AML-193 (cell line): Measurements from ENCODE around the gene PCDH15.

Experiments used
- DNase-seq, 2 experiments: peaks; one replicate each; lab custom pipeline; 2025; lab: John Stamatoyannopoulos, UW

Gene PCDH15

DNA sequence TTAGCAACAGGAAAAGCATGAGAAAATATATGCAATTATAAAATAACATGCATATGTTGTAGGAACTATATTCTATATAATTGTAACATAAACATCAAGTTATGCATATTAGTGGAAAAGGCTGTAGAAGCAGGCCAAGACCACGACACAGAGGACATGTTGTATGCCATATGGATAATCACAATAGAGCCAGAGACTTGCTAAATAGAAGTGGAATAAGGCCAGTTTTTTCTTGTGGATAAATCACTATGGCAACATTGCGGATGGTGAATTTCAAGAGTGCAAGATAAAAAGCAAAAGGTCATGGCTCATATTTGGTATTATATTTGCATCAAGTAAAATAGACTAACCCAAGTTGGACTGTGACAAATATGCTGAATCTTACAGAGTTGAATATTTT lies 93.0 kb downstream of the PCDH15 start:
- no peak for DNase-seq

DNA sequence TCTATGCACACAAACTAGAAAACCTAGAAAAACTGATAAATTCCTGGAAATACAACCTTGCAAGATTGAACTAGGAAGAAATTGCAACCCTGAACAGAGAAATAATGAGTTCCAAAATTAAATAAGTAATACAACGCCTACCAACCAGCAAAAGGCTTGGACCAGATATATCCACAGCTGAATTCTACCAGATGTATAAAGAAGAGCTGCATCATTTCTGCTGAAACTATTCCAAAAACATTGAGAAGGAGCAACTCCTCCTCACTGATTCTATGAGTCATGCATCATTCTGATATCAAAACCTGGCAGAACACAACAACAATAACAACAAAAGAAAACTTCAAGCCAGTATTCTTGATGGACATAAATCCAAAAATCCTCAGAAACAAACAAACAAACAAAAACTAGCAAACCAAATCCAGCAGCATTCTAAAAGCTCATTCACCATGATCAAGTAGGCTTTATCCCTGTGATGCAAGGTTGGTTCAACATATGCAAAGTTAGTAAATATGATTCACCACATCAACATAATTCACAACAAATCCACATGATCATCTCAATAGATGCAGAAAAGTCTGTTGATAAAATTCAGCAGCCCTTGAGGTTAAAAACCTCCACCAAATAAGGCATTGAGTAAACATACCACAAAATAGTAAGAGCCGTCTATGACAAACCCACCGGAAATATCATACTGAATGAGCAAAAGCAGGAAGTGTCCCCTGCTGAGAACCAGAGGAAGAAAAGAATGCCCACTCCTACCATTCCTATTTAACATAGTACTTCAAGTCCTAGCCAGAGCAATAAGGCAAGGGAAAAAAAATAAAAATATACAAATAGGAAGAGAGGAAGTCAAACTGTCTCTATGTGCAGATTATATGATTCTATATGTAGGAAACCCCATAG lies 98.2 kb downstream of the PCDH15 start:
- DNase-seq, result no peak

DNA sequence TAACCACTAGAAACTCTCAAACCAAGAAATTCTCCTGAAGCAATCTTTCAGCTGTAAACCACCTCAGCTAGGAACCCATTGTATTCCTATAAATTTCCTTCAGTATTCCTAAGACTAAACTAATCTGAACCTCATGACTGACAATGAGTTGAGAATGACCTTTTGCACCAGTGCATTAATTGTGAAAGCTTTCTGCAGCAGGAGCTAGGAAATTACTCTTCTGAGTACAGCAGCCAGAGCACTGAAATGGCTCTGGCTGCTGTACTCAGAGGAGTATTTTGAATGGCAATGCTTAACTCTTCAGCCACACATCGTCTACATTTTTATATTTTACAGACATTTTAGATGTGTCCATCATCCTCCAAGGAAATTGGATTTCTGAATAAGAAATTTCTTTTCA lies 109.7 kb downstream of the PCDH15 start:
- no peak for DNase-seq

GRCh38 chr10:54682554-54682953 lies 118.5 kb downstream of the PCDH15 start:
- no peak for DNase-seq

DNA sequence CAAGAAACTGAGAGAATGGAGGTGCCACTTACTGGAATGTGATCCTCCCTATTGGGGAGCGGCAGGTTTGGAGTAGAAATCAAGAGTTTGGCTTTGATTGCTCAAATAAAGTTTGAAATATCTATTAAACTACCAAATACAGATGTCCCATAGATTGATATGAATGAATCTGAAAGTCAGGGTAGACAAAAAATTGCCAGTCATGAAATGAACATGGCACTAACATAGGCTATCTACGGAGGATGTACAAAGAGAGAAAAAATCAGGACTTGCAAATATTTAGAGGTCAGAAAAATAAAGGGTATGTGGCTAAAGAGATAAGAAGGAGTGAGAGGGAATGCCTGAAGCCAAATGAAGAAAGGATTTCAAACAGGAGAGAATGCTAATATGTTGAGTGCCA lies 119.9 kb downstream of the PCDH15 start:
- DNase-seq, result no peak

GRCh38 chr10:54667136-54667535 lies 133.9 kb downstream of the PCDH15 start:
- DNase-seq, result no peak

GRCh38 chr10:54666192-54666591 lies 134.8 kb downstream of the PCDH15 start:
- DNase-seq, result no peak

GRCh38 chr10:54665095-54665494 lies 135.9 kb downstream of the PCDH15 start:
- no peak for DNase-seq

DNA sequence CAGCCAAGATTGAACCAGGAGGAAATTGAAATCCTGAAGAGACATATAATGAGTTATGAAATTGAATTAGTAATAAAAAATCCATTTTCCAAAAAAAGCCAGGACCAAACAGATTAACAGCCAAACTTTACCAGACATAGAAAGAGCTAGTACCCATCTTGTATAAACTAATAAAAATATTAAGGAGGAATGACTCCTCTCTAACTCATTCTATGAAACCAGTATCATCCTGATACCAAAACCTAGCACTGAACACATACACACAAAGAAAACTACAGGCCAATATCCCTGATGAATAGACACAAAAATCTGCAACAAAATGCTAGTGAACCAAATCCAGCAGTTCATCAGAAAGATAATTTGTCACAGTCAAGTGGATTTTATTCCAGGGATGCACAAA lies 140.6 kb downstream of the PCDH15 start:
- no peak for DNase-seq

DNA sequence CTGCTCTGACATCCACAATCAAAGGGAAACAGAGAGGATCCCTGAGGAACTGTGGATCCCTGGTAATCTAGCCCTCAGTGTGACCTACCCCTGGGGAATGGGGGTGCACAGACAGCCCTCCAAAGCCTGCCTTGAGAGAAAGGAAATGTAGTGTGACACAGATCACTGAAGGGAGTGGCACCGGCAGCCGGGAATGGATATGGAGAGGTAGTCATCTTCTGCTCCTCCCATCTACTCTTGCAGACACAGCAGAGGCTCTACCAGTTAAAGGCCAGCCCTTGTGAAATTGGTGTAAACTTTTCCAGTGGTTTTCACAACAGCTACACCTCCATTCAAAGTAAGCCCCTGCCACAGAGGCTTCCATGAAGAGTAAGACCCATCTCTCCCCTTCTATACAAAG lies 144.4 kb downstream of the PCDH15 start:
- DNase-seq, result no peak

DNA sequence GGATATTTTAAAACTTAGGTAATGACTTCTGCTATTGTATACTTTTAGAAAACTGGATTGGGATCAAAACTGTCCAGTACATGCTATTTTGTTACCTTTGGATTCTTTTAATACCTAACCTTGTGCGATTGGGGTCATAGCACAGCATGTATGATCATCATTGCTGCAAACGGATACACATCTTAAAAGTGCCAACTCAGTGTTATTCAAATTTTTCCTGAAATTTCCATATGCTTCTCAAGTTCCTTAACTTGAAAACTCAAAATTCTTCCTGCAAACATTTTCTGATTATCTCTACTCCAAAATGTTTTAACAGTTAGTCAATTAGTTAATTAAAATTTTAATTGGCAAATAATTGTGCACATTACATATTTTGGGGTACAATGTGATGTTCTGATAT lies 147.5 kb downstream of the PCDH15 start:
- DNase-seq, result no peak

DNA sequence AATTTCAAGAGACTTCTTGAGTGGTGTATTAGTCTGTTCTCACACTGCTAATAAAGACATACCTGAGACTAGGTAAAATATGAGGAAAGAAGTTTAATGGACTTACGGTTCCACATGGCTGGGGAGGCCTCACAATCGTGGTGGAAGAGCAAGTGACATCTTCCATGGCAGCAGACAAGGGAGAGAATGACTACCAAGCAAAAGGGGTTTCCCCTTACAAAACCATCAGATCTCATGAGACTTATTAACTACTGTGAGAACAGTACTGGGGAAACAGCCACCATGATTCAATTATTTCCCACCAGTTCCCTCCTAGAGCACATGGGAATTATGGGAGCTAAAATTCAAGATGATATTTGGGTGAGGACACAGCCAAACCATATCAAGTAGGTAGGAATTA lies 150.5 kb downstream of the PCDH15 start:
- DNase-seq, result no peak

GRCh38 chr10:54622017-54622416 lies 179.0 kb downstream of the PCDH15 start:
- no peak for DNase-seq

- no peak for DNase-seq
Observed at GRCh38 chr10:54620352-54620751, 180.7 kb downstream of the PCDH15 start.

- no peak for DNase-seq
Observed at GRCh38 chr10:54614072-54614471, 187.0 kb downstream of the PCDH15 start.

GRCh38 chr10:54613162-54613561 lies 187.9 kb downstream of the PCDH15 start:
- DNase-seq, result no peak

DNA sequence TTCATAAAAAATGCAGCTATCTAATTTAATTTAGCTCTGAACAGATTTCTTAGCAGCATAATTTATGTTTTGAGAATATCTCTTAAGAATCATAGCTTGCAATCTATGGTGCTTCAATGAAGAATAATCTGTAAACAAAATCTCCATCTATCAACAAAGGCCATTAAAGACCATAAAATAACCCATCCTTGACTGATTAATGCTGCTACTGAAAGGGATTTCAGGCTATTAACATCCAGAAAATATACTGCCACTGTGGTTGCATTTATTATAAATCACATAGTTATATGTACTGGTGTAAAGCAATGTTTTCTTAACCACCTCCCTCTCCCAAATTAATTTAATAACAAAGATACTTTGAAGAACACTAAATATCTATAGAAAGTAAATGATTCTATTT lies 191.6 kb downstream of the PCDH15 start:
- no peak for DNase-seq

DNA sequence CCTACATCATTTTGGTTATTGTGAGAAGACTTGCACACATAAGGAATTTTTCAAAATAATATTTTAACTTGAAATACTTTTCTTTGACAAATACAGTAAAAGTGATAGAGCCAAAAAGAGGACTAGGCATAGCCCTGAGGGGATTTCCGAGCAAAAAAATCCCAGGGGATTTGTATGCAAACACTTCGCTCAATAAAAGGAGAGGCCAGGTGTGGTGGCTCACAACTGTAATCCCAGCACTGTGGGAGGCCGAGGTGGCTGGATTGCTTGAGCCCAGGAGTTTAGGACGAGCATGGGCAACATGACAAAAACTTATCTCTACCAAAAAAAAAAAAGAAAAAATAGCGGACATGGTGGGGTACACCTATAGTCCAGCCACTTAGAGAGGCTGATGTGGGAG lies 193.0 kb downstream of the PCDH15 start:
- no peak for DNase-seq

- DNase-seq, result no peak
Observed at GRCh38 chr10:54594289-54594688, 206.7 kb downstream of the PCDH15 start.

- DNase-seq, result no peak
Observed at GRCh38 chr10:54587971-54588370, 213.1 kb downstream of the PCDH15 start.

DNA sequence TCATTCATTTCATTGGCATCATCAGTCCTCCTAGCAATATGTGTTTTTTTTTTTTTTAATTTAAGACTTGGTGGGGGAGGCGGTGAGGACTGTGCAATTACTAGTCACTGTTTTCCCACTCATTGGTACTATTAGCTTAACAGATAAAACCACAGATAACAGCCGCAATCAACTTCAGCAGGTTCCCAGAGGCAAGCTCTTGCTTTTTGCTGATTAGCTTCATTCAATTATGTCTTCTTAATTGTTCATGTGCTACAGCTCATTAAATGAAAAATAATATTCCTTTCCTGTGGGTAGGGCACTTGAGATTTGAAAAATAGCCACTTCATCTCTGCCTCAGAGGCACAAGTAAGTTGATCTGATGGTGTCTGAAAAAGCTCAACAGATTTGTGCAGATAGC lies 215.5 kb downstream of the PCDH15 start:
- no peak for DNase-seq

DNA sequence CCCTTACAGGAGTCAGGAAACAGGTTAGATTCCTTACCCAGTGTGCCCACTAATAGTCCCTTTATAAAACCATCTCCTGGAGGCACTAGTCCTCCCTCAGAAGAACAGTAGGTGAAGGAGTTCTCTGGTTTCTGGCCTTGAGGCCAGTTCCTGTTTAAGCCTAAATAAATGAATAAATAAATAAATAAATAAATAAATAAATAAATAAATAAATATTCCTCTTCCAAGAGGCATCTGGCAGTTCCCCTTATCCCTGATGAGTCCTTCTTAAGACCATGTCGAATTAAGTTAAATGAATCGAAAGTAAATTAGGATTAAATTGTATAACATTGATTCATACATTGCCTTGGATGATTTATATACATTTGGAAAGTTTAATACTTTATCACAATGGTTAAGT lies 223.3 kb downstream of the PCDH15 start:
- DNase-seq, result no peak

- DNase-seq, result no peak
Observed at GRCh38 chr10:54576541-54576940, 224.5 kb downstream of the PCDH15 start.

GRCh38 chr10:54559498-54559897 lies 241.5 kb downstream of the PCDH15 start:
- no peak for DNase-seq
